Fibroblast of lung (primary cell): ENCODE results near the gene ABCC6. TPM values are rescaled to one million over a fixed set of nuclear protein-coding genes. Genes with fewer than 3 reads are reported as not detected.

Experiments used
- DNase-seq, 2 donors: peaks; one replicate each; pipeline versions ENCODE4 v3.0.0 to v3.0.0-alpha.2; 2010; ENCODE audit warnings: low read depth in 2 of 2
- H2AFZ ChIP-seq: 2 replicates; pipeline ENCODE4 v1.5.1; 2012; ENCODE audit warnings: low read length, control low read depth, inconsistent platforms
- H3K27ac ChIP-seq: 2 replicates; pipeline ENCODE4 v1.5.1; 2011; ENCODE audit warnings: low read length, control low read depth; ENCODE audit not compliant: insufficient read depth
- H3K27me3 ChIP-seq: 2 replicates; pipeline ENCODE4 v1.5.1; 2011; ENCODE audit warnings: mild to moderate bottlenecking, low read length; ENCODE audit not compliant: control insufficient read depth, insufficient read depth
- H3K36me3 ChIP-seq: 2 replicates; pipeline ENCODE4 v1.5.1; 2011; ENCODE audit warnings: low read length; ENCODE audit not compliant: control insufficient read depth, insufficient read depth
- H3K4me1 ChIP-seq: 2 replicates; pipeline ENCODE4 v1.5.1; 2011; ENCODE audit warnings: low read length; ENCODE audit not compliant: control insufficient read depth, insufficient read depth; ENCODE audit errors: extremely low read depth
- H3K4me2 ChIP-seq: 2 replicates; pipeline ENCODE4 v1.5.1; 2011; ENCODE audit warnings: low read length, control low read depth; ENCODE audit not compliant: insufficient read depth; ENCODE audit errors: extremely low read depth
- H3K4me3 ChIP-seq, 4 experiments: fragments of 200-600 bp in 1 of 4; sonication (generic) in 1 of 4; replicated peaks in 1 of 4; 2 replicates each; pipeline ENCODE4 v1.5.1; 2011 to 2016; ENCODE audit warnings: low read length in 4 of 4, low read depth in 3 of 4, mild to moderate bottlenecking in 3 of 4, control low read depth in 2 of 4, inconsistent platforms in 1 of 4, mixed read lengths in 1 of 4; ENCODE audit not compliant: insufficient read depth in 1 of 4; ENCODE audit errors: control extremely low read depth in 1 of 4
- H3K79me2 ChIP-seq: 2 replicates; pipeline ENCODE4 v1.5.1; 2012; ENCODE audit warnings: mild to moderate bottlenecking, low read length, inconsistent platforms; ENCODE audit not compliant: control insufficient read depth, insufficient read depth
- H3K9ac ChIP-seq: 2 replicates; pipeline ENCODE4 v1.5.1; 2011; ENCODE audit warnings: mild to moderate bottlenecking, low read length, control low read depth; ENCODE audit not compliant: insufficient read depth
- H3K9me3 ChIP-seq: 2 replicates; pipeline ENCODE4 v1.5.1; 2012; ENCODE audit warnings: low read depth, low read length; ENCODE audit not compliant: control insufficient read depth, insufficient read depth
- H4K20me1 ChIP-seq: 2 replicates; pipeline ENCODE4 v1.5.1; 2011; ENCODE audit warnings: low read length; ENCODE audit not compliant: control insufficient read depth, insufficient read depth; ENCODE audit errors: extremely low read depth
- CTCF ChIP-seq, 2 donors: IDR thresholded peaks in 1 of 2; conservative IDR thresholded peaks in 1 of 2; 1 replicate in 1 of 2; 2 replicates in 1 of 2; pipeline ENCODE4 v1.5.1; 2011 to 2012; ENCODE audit warnings: low read length in 2 of 2, control low read depth in 1 of 2, inconsistent platforms in 1 of 2, low read depth in 1 of 2, mild to moderate bottlenecking in 1 of 2
- EZH2 ChIP-seq: IDR thresholded peaks from 2 replicates; pipeline ENCODE4 v1.5.1; 2012; ENCODE audit warnings: low read length, control low read depth, mild to moderate bottlenecking; ENCODE audit errors: missing control alignments
- polyA plus RNA-seq, 2 donors: library from polyadenylated mRNA; depleted of rRNA in 1 of 2; stranded (reverse) in 1 of 2; unstranded in 1 of 2; fragments of >200 nt; gene quantifications; 2 replicates each; pipeline ENCODE4 v1.2.1, GENCODE V29; 2011 to 2012; ENCODE audit warnings: missing spikeins in 1 of 2
- total RNA-seq: library from RNA; depleted of rRNA; stranded (reverse); fragments of >200 nt; gene quantifications from 2 replicates; pipeline ENCODE4 v1.2.1, GENCODE V29; 2014

The ABCC6 gene
- total and polyA plus RNA-seq, 2 donors (not counting 1 experiment from before 2014, with no cell fraction given), result 0.87 to 6.3 TPM

GRCh38 chr16:16185095-16185494 is 38.2 kb downstream of the ABCC6 start:
- H2AFZ ChIP-seq, result no peak overlapping the region
- no peak overlapping the region for H3K9ac ChIP-seq
- no peak overlapping the region for H3K4me3 ChIP-seq
- H3K27me3 ChIP-seq, result peaks cover 6% of the 10 kb centered on the region
- H3K4me1 ChIP-seq, result no peaks in the 10 kb centered on the region
- H3K79me2 ChIP-seq, result no peaks in the 10 kb centered on the region
- no peaks in the 10 kb centered on the region for H3K9me3 ChIP-seq
- no peak overlapping the region for H3K27ac ChIP-seq
- TF ChIP-seq EZH2 (no peak), CTCF (conservative IDR thresholded peaks at IDR 0.05 in 1 of 2, IDR thresholded peaks at IDR 0.05 in 1 of 2; ENCODE audit: low read depth in 1 of 2, low read length in 2 of 2) (no peak)
- H3K36me3 ChIP-seq, result no peaks in the 10 kb centered on the region
- no peak for DNase-seq
- no peak overlapping the region for H3K4me2 ChIP-seq
- H4K20me1 ChIP-seq, result no peaks in the 10 kb centered on the region

- Histone ChIP-seq H3K79me2 (no peaks in the 10 kb centered on the region), H3K36me3 (no peaks in the 10 kb centered on the region), H2AFZ (no peak overlapping the region), H3K27ac (no peak overlapping the region), H3K4me3 (no peak overlapping the region), H3K27me3 (peaks cover 6% of the 10 kb centered on the region), H4K20me1 (no peaks in the 10 kb centered on the region), H3K9me3 (no peaks in the 10 kb centered on the region), H3K4me2 (no peak overlapping the region), H3K4me1 (no peaks in the 10 kb centered on the region), H3K9ac (no peak overlapping the region)
- DNase-seq, result no peak
- no peak for TF ChIP-seq CTCF (conservative IDR thresholded peaks at IDR 0.05 in 1 of 2, IDR thresholded peaks at IDR 0.05 in 1 of 2; ENCODE audit: low read depth in 1 of 2, low read length in 2 of 2)
- TF ChIP-seq EZH2, result no peak
These were observed 38.7 kb downstream of the ABCC6 start for GRCh38 chr16:16184594-16184993.

- Histone ChIP-seq H3K36me3 (no peaks in the 10 kb centered on the region), H3K4me3 (no peak overlapping the region), H3K27me3 (peaks cover 3% of the 10 kb centered on the region), H4K20me1 (no peaks in the 10 kb centered on the region), H3K4me1 (no peaks in the 10 kb centered on the region), H3K9ac (no peak overlapping the region), H3K4me2 (no peak overlapping the region), H2AFZ (no peak overlapping the region), H3K9me3 (no peaks in the 10 kb centered on the region), H3K79me2 (no peaks in the 10 kb centered on the region), H3K27ac (no peak overlapping the region)
- no peak for DNase-seq
- no peak for TF ChIP-seq EZH2
- TF ChIP-seq CTCF (conservative IDR thresholded peaks at IDR 0.05 in 1 of 2, IDR thresholded peaks at IDR 0.05 in 1 of 2; ENCODE audit: low read depth in 1 of 2, low read length in 2 of 2), result peak; percentile 16 to 26
These were observed 39.7 kb downstream of the ABCC6 start for GRCh38 chr16:16183562-16183961.
